Thymus (tissue), 11 donors: ENCODE data around the gene CFDP1. TPM values are rescaled to one million over a fixed set of nuclear protein-coding genes. Genes with fewer than 3 reads are reported as not detected.
"Not testable (repeated sequence)": the region's sequence is repeated elsewhere in the genome, so short reads cannot be mapped to it uniquely, and the experiment has no call there.

Experiments
- DNase-seq, 9 donors: peaks; one replicate each; pipeline ENCODE4 v3.0.0-alpha.2; 2013; ENCODE audit warnings: low spot score in 9 of 9, low read depth in 6 of 9, missing footprints in 1 of 9
- H3K27ac ChIP-seq, 2 donors: one replicate each; pipeline ENCODE4 v1.5.1; 2013; ENCODE audit warnings: control low read depth in 1 of 2, low read depth in 1 of 2, low read length in 1 of 2, mild to moderate bottlenecking in 1 of 2, moderate library complexity in 1 of 2
- H3K27me3 ChIP-seq, 2 donors: one replicate each; pipeline ENCODE4 v1.5.1; 2013; ENCODE audit warnings: low read length in 1 of 2; ENCODE audit not compliant: control insufficient read depth in 2 of 2, insufficient read depth in 1 of 2
- H3K36me3 ChIP-seq, 2 donors: one replicate each; pipeline ENCODE4 v1.5.1; 2013; ENCODE audit warnings: low read length in 1 of 2, mild to moderate bottlenecking in 1 of 2, moderate library complexity in 1 of 2; ENCODE audit not compliant: control insufficient read depth in 2 of 2, insufficient read depth in 2 of 2
- H3K4me1 ChIP-seq, 2 donors: one replicate each; pipeline ENCODE4 v1.5.1; 2013; ENCODE audit warnings: low read length in 2 of 2; ENCODE audit not compliant: control insufficient read depth in 2 of 2, insufficient read depth in 2 of 2
- H3K4me3 ChIP-seq, 2 donors: one replicate each; pipeline ENCODE4 v1.5.1; 2013; ENCODE audit warnings: low read length in 2 of 2, control low read depth in 1 of 2, mild to moderate bottlenecking in 1 of 2
- H3K9me3 ChIP-seq, 2 donors: one replicate each; pipeline ENCODE4 v1.5.1; 2013; ENCODE audit warnings: low read length in 1 of 2, mild to moderate bottlenecking in 1 of 2; ENCODE audit not compliant: control insufficient read depth in 2 of 2, insufficient read depth in 1 of 2
- WGBS: extraction: QIAGEN DNeasy Blood & Tissue Kit; methylation state at CpG from one replicate; pipeline ENCODE4 v1.1.7; 2013; 5-methylcytosine and 5-hydroxymethylcytosine counted together
- polyA plus RNA-seq: library from polyadenylated mRNA; stranded (reverse); fragments of 200-250 nt; gene quantifications from one replicate; pipeline ENCODE4 v1.2.3, GENCODE V29; 2013
- total RNA-seq: library from RNA; stranded (reverse); fragments of 120-200 nt; gene quantifications from one replicate; pipeline ENCODE4 v1.2.4, GENCODE V29; 2013
- donor health status: healthy.

The CFDP1 gene
- total and polyA plus RNA-seq, 2 donors, result 78.3 to 78.5 TPM

- 83% methylated on average over 1 of the region's 1 CpG for whole genome bisulfite sequencing
- Histone ChIP-seq H3K4me1 (peaks cover 6 to 7% of the 10 kb centered on the region in 2 donors), H3K27me3 (no peaks in the 10 kb centered on the region), H3K36me3 (no peaks in the 10 kb centered on the region), H3K9me3 (no peaks in the 10 kb centered on the region), H3K27ac (no peak overlapping the region), H3K4me3 (no peak overlapping the region)
- DNase-seq, result no peak
Observed at GRCh38 chr16:75460446-75460845, 27.1 kb upstream of the CFDP1 start.

GRCh38 chr16:75459691-75460090 lies 26.4 kb upstream of the CFDP1 start:
- H3K27me3 ChIP-seq, result no peaks in the 10 kb centered on the region
- no peaks in the 10 kb centered on the region for H3K36me3 ChIP-seq
- no peak overlapping the region for H3K4me3 ChIP-seq
- H3K9me3 ChIP-seq, result no peaks in the 10 kb centered on the region
- H3K27ac ChIP-seq, result no peak overlapping the region
- 98% methylated on average over 4 of the region's 4 CpGs for WGBS
- DNase-seq, result no peak
- H3K4me1 ChIP-seq, result peaks cover 6 to 7% of the 10 kb centered on the region in 2 donors

GRCh38 chr16:75458439-75458838 lies 25.1 kb upstream of the CFDP1 start:
- no peak for DNase-seq
- Histone ChIP-seq H3K9me3 (no peaks in the 10 kb centered on the region), H3K36me3 (no peaks in the 10 kb centered on the region), H3K4me3 (no peak overlapping the region), H3K27ac (no peak overlapping the region), H3K4me1 (peaks cover 5 to 6% of the 10 kb centered on the region in 2 donors), H3K27me3 (no peaks in the 10 kb centered on the region)
- WGBS, result 98% methylated on average over 2 of the region's 2 CpGs

GRCh38 chr16:75458029-75458428 lies 24.7 kb upstream of the CFDP1 start:
- Histone ChIP-seq H3K27ac (no peak overlapping the region), H3K9me3 (no peaks in the 10 kb centered on the region), H3K36me3 (no peaks in the 10 kb centered on the region), H3K4me1 (peaks cover 1 to 3% of the 10 kb centered on the region in 2 donors), H3K27me3 (no peaks in the 10 kb centered on the region), H3K4me3 (no peak overlapping the region)
- DNase-seq, result no peak
- WGBS, result 98% methylated on average over 4 of the region's 4 CpGs

GRCh38 chr16:75457485-75458021 lies 24.2 kb upstream of the CFDP1 start:
- H3K27me3 ChIP-seq, result no peaks in the 10 kb centered on the region
- no peaks in the 10 kb centered on the region for H3K4me1 ChIP-seq
- no peak overlapping the region for H3K4me3 ChIP-seq
- no peaks in the 10 kb centered on the region for H3K9me3 ChIP-seq
- H3K27ac ChIP-seq, result no peak overlapping the region
- no peak for DNase-seq
- 98% methylated on average over 5 of the region's 5 CpGs for WGBS
- H3K36me3 ChIP-seq, result peaks cover 0 to under 1% of the 10 kb centered on the region in 2 donors

- no peak overlapping the region for H3K4me3 ChIP-seq
- no peak overlapping the region for H3K27ac ChIP-seq
- no peak for DNase-seq
- no peaks in the 10 kb centered on the region for H3K27me3 ChIP-seq
- H3K4me1 ChIP-seq, result no peaks in the 10 kb centered on the region
- peaks cover 0 to 3% of the 10 kb centered on the region in 2 donors for H3K36me3 ChIP-seq
- no peaks in the 10 kb centered on the region for H3K9me3 ChIP-seq
- WGBS, result 100% methylated on average over 1 of the region's 1 CpG
Observed at GRCh38 chr16:75456971-75457370, 23.7 kb upstream of the CFDP1 start.

GRCh38 chr16:75456486-75456885 lies 23.2 kb upstream of the CFDP1 start:
- not testable (repeated sequence) for H3K9me3 ChIP-seq, DNase-seq, H3K27ac ChIP-seq, H3K27me3 ChIP-seq, H3K36me3 ChIP-seq, H3K4me1 ChIP-seq, H3K4me3 ChIP-seq
- WGBS, result 99% methylated on average over 4 of the region's 4 CpGs

- Histone ChIP-seq H3K36me3 (peaks cover 9 to 14% of the 10 kb centered on the region in 2 donors), H3K27ac (no peak overlapping the region), H3K27me3 (no peaks in the 10 kb centered on the region), H3K4me1 (no peaks in the 10 kb centered on the region), H3K9me3 (no peaks in the 10 kb centered on the region), H3K4me3 (no peak overlapping the region)
- WGBS, result 98% methylated on average over 5 of the region's 5 CpGs
- no peak for DNase-seq
Observed at GRCh38 chr16:75455677-75456076, 22.4 kb upstream of the CFDP1 start.

- Histone ChIP-seq H3K4me3 (no peak overlapping the region), H3K36me3 (peaks cover 11 to 17% of the 10 kb centered on the region in 2 donors), H3K9me3 (no peaks in the 10 kb centered on the region), H3K4me1 (no peaks in the 10 kb centered on the region), H3K27me3 (no peaks in the 10 kb centered on the region), H3K27ac (no peak overlapping the region)
- DNase-seq, result no peak
- WGBS, result 97% methylated on average over 12 of the region's 12 CpGs
Observed at GRCh38 chr16:75452464-75453190, 19.3 kb upstream of the CFDP1 start.
